OCI-LY3 (cell line): ENCODE measurements around the gene ARL8A.

Source experiments
- H2AFZ ChIP-seq: fragments of 200-600, 300-600 bp; shearing (Covaris generic); 2 replicates; pipeline ENCODE4 v1.6.0; 2014; ENCODE audit warnings: antibody characterized with exemption, low read depth, low read length
- H3K27ac ChIP-seq: fragments of 200-600, 300-600 bp; sonication (generic); 2 replicates; pipeline ENCODE4 v1.5.1; 2014; ENCODE audit warnings: mild to moderate bottlenecking, low read length, moderate library complexity, mixed read lengths
- H3K27me3 ChIP-seq: fragments of 200-600, 300-600 bp; sonication (generic); 2 replicates; pipeline ENCODE4 v1.6.1; 2014; ENCODE audit warnings: low read depth, low read length, mixed read lengths
- H3K36me3 ChIP-seq: fragments of 200-600, 300-600 bp; sonication (generic); replicated peaks from 2 replicates; pipeline ENCODE3; 2014; ENCODE audit warnings: low read depth, low read length, mixed read lengths
- H3K4me1 ChIP-seq: fragments of 300-600, 200-600 bp; sonication (generic); 2 replicates; pipeline ENCODE4 v1.6.1; 2014; ENCODE audit warnings: low read length, mixed read lengths
- H3K4me2 ChIP-seq: fragments of 200-600, 300-600 bp; sonication (generic); 2 replicates; pipeline ENCODE4 v1.6.1; 2014; ENCODE audit warnings: low read length, mixed read lengths
- H3K4me3 ChIP-seq: fragments of 300-600, 200-600 bp; sonication (generic); 2 replicates; pipeline ENCODE4 v1.5.1; 2014; ENCODE audit warnings: antibody characterized with exemption, mild to moderate bottlenecking, low read length, moderate library complexity
- H3K79me2 ChIP-seq: fragments of 300-600, 200-600 bp; shearing (Covaris generic); 2 replicates; pipeline ENCODE4 v1.6.1; 2014; ENCODE audit warnings: mild to moderate bottlenecking, low read length, mixed read lengths
- H3K9ac ChIP-seq: fragments of 300-600, 200-600 bp; shearing (Covaris generic); 2 replicates; pipeline ENCODE4 v1.6.0; 2014; ENCODE audit warnings: mild to moderate bottlenecking, low read length, moderate library complexity
- H3K9me3 ChIP-seq: fragments of 200-600, 300-600 bp; shearing (Covaris generic); 2 replicates; pipeline ENCODE4 v1.6.1; 2014; ENCODE audit warnings: low read length, mixed read lengths; ENCODE audit not compliant: insufficient read depth
- H4K20me1 ChIP-seq: fragments of 200-600, 300-600 bp; sonication (generic); 2 replicates; pipeline ENCODE4 v1.6.1; 2016; ENCODE audit warnings: low read length, mixed read lengths; ENCODE audit not compliant: insufficient read depth
- CTCF ChIP-seq: fragments of 200-600, 300-600 bp; sonication (generic); IDR thresholded peaks from 2 replicates; pipeline ENCODE4 v1.5.1; 2014; ENCODE audit warnings: antibody characterized with exemption, low read length, low read depth
- EZH2phosphoT487 ChIP-seq: fragments of 200-600 bp; shearing (Covaris generic); IDR thresholded peaks from 2 replicates; pipeline ENCODE4 v1.6.1; 2018; ENCODE audit warnings: antibody characterized with exemption, mixed run types, low read depth

The ARL8A gene

GRCh38 chr1:202155478-202156021, 11.0 kb upstream of the ARL8A start:
- no peaks in the 10 kb centered on the region for H3K27me3 ChIP-seq
- H3K9ac ChIP-seq, result no peak overlapping the region
- H3K4me2 ChIP-seq, result no peak overlapping the region
- no peak overlapping the region for H2AFZ ChIP-seq
- H3K4me1 ChIP-seq, result peaks cover 23% of the 10 kb centered on the region
- TF ChIP-seq EZH2phosphoT487 (no peak), CTCF (no peak)
- no peak overlapping the region for H3K4me3 ChIP-seq
- peaks cover 3% of the 10 kb centered on the region for H3K36me3 ChIP-seq
- H3K27ac ChIP-seq, result no peak overlapping the region
- no peaks in the 10 kb centered on the region for H3K9me3 ChIP-seq
- no peaks in the 10 kb centered on the region for H4K20me1 ChIP-seq
- no peaks in the 10 kb centered on the region for H3K79me2 ChIP-seq

DNA sequence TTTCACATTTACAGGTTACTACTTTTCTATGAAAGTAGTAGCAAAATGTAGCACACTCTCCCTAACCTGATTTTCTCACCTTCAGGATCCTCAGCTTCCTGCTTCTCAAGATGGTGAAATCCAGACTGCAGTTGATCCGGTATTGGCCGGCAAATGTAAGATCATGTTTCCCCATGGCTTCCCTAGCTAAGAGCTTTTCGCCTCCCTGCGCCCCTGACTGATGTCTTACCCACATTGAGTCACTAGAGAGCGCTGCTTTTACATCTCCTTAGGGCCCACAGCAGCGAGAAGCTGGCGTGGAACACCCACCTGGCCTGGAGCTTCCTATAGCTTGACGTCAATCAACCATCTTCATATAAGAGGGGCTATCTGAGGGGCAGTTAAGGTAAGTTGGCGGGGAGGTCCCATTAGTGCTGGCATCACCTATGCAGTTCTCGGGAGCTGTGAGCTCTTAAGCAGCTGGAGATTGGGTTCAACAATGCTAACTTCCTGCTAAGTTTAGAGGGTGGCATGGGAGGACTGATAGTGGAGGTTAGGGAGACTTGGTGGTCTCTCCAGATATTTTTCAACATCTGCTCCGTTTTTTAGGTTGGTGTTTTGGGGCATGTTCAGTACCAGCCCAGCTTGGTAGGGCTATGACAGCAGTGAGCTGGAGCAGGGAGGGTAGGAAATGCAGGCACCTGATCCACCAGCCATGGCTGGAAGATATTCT, 10.4 kb upstream of the ARL8A start:
- Histone ChIP-seq H3K79me2 (no peaks in the 10 kb centered on the region), H2AFZ (peak overlapping the region; percentile 35; the same call in 1 of the 2 replicates)

DNA sequence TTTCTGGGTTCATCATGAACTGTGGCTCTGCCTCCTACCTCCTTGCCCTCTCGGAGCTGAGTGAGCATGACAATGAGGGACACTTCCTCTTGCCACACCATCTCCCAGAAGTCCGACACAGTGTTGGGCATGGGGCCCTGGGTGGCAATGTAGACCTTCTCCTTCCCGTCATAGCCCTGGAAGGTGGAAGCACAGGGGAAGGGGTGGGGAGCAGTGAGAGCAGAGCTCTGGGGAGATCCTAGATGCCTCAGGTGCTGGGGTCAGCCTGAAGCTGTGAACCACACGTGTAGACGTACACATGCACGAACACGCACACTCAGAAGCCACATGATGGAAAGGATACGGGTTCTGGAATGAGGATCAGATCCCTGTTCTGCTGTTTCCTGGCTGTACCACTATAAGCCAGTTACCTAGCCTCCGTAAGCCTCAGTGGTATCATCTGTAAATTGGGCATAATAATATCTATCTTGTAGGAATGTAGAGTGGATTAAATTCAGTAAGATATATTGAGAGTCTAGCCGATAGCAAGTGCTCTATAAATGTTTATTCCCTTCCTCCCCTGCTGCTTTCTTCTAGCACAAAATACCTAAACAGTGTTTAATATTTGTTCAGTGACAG, 9.7 kb upstream of the ARL8A start:
- Histone ChIP-seq H4K20me1 (no peaks in the 10 kb centered on the region), H3K27ac (no peak overlapping the region), H2AFZ (no peak overlapping the region)

More for the DNA sequence above, 10.4 kb upstream of the ARL8A start:
- Histone ChIP-seq H3K27ac (no peak overlapping the region), H3K9ac (no peak overlapping the region), H3K9me3 (no peaks in the 10 kb centered on the region), H3K4me2 (peak overlapping the region; percentile 24), H3K27me3 (no peaks in the 10 kb centered on the region), H3K36me3 (peaks cover 3% of the 10 kb centered on the region), H3K4me3 (no peak overlapping the region), H4K20me1 (no peaks in the 10 kb centered on the region), H3K4me1 (peaks cover 17% of the 10 kb centered on the region)
- peak; percentile 93 for TF ChIP-seq CTCF
- no peak for TF ChIP-seq EZH2phosphoT487

More for the DNA sequence above, 9.7 kb upstream of the ARL8A start:
- no peak overlapping the region for H3K9ac ChIP-seq
- no peaks in the 10 kb centered on the region for H3K79me2 ChIP-seq
- H3K4me1 ChIP-seq, result peaks cover 10% of the 10 kb centered on the region
- no peaks in the 10 kb centered on the region for H3K27me3 ChIP-seq
- no peak for TF ChIP-seq CTCF
- TF ChIP-seq EZH2phosphoT487, result no peak
- H3K36me3 ChIP-seq, result peaks cover 3% of the 10 kb centered on the region
- no peak overlapping the region for H3K4me3 ChIP-seq
- H3K9me3 ChIP-seq, result no peaks in the 10 kb centered on the region
- H3K4me2 ChIP-seq, result peak overlapping the region; percentile 24
